OCI-LY7 (cell line): ENCODE results near the gene RAD9A. TPM values are rescaled to one million over a fixed set of nuclear protein-coding genes. Genes with fewer than 3 reads are reported as not detected.

Experiments
- BruUV-seq: library from RNA; stranded (reverse); fragments of 400-500 nt; replicated peaks from 2 replicates; lab custom pipeline; 2021; lab: Mats Ljungman, UMichigan
- CTCF ChIA-PET: fragments of 300-600 bp; sonication (Branson Sonifier 250); formaldehyde crosslinking; loops from one replicate; lab custom pipeline; 2022; ENCODE audit warnings: antibody characterized with exemption; ENCODE audit not compliant: unreplicated experiment; lab: Charles Lee
- POLR2A ChIA-PET: fragments of 300-600 bp; sonication (Branson Sonifier 250); formaldehyde crosslinking; loops from one replicate; lab custom pipeline; 2022; ENCODE audit warnings: antibody characterized with exemption; lab: Charles Lee
- DNase-seq: peaks from one replicate; pipeline ENCODE4 v3.0.0-alpha.2; 2015; ENCODE audit warnings: low spot score
- H2AFZ ChIP-seq: fragments of 200-600 bp; sonication (generic), shearing (Covaris generic); 2 replicates; pipeline ENCODE4 v1.6.1; 2014; ENCODE audit warnings: mild to moderate bottlenecking, antibody characterized with exemption, low read length, moderate library complexity
- H3K27ac ChIP-seq: fragments of 200-600 bp; sonication (generic); 2 replicates; pipeline ENCODE4 v1.5.1; 2014; ENCODE audit warnings: mixed run types, low read depth, mild to moderate bottlenecking, moderate library complexity, low read length, inconsistent platforms; ENCODE audit not compliant: poor library complexity, severe bottlenecking
- H3K36me3 ChIP-seq: fragments of 200-600 bp; sonication (generic); 2 replicates; pipeline ENCODE4 v1.6.1; 2014; ENCODE audit warnings: mild to moderate bottlenecking, antibody characterized with exemption, low read length, moderate library complexity, mixed read lengths; ENCODE audit not compliant: insufficient read depth
- H3K4me1 ChIP-seq: fragments of 200-600 bp; sonication (generic); 2 replicates; pipeline ENCODE4 v1.5.1; 2014; ENCODE audit warnings: mild to moderate bottlenecking, low read length; ENCODE audit not compliant: insufficient read depth, poor library complexity, severe bottlenecking
- H3K4me2 ChIP-seq: fragments of 200-600 bp; sonication (generic); 2 replicates; pipeline ENCODE4 v1.6.1; 2014; ENCODE audit warnings: mild to moderate bottlenecking, low read length
- H3K4me3 ChIP-seq: fragments of 200-600 bp; sonication (generic); 2 replicates; pipeline ENCODE4 v1.5.1; 2014; ENCODE audit warnings: mild to moderate bottlenecking, low read depth, low read length; ENCODE audit not compliant: poor library complexity, severe bottlenecking
- H3K79me2 ChIP-seq: fragments of 200-600 bp; sonication (generic); 2 replicates; pipeline ENCODE4 v1.6.1; 2016; ENCODE audit warnings: low read depth, mild to moderate bottlenecking, low read length, moderate library complexity, mixed read lengths; ENCODE audit not compliant: insufficient read depth
- H3K9me2 ChIP-seq: fragments of 200-600 bp; sonication (generic); 2 replicates; pipeline ENCODE4 v1.6.1; 2016; ENCODE audit warnings: mild to moderate bottlenecking, low read length, mixed read lengths; ENCODE audit not compliant: insufficient read depth
- H3K9me3 ChIP-seq: fragments of 200-600 bp; sonication (generic); 2 replicates; pipeline ENCODE4 v1.6.1; 2014; ENCODE audit warnings: mild to moderate bottlenecking, mixed run types, low read length, mixed read lengths
- H4K20me1 ChIP-seq: fragments of 200-600 bp; sonication (generic); 2 replicates; pipeline ENCODE4 v1.6.1; 2014; ENCODE audit warnings: mild to moderate bottlenecking, antibody characterized with exemption, low read length, moderate library complexity, mixed read lengths; ENCODE audit not compliant: insufficient read depth
- EZH2phosphoT487 ChIP-seq: fragments of 200-600 bp; sonication (generic); IDR thresholded peaks from 2 replicates; pipeline ENCODE4 v1.6.1; 2018; ENCODE audit warnings: low read depth, borderline replicate concordance, mild to moderate bottlenecking, mixed run types, antibody characterized with exemption, low read length, moderate library complexity, mixed read lengths
- intact Hi-C: fragments of 100-400 bp; cut with micrococcal nuclease; formaldehyde crosslinking; loops from one replicate; pipeline ENCODE4 v1.10.0; 2022; ENCODE audit not compliant: unreplicated experiment
- total RNA-seq, 2 experiments: library from RNA; depleted of rRNA in 1 of 2; stranded (reverse); fragments of >200 nt in 1 of 2; shearing (Covaris generic) in 1 of 2; gene quantifications; 2 replicates each; pipeline ENCODE4 v1.2.3, GENCODE V29; 2014 to 2022
- TF ChIP-seq, protein P1 (sequence below): fragments of 200-600 bp; sonication (generic); conservative IDR thresholded peaks from 2 replicates; pipeline ENCODE4 v1.5.1; 2014; ENCODE audit warnings: mild to moderate bottlenecking, antibody characterized with exemption, low read length, moderate library complexity, mixed read lengths

RAD9A gene
- total RNA-seq, 2 experiments from 2014 or later = 51.0 to 62.2 TPM

GRCh38 chr11:67431346-67432249, 39.8 kb downstream of the RAD9A start:
- CTCF ChIA-PET = no interaction called here
- Histone ChIP-seq H3K9me3 (no peaks in the 10 kb centered on the region), H3K36me3 (peaks cover 59% of the 10 kb centered on the region), H2AFZ (no peak overlapping the region), H3K27ac (no peak overlapping the region), H3K9me2 (no peaks in the 10 kb centered on the region), H3K4me2 (no peak overlapping the region), H3K79me2 (peaks cover 33% of the 10 kb centered on the region), H4K20me1 (peaks cover 12% of the 10 kb centered on the region), H3K4me1 (peaks cover 55% of the 10 kb centered on the region), H3K4me3 (no peak overlapping the region)
- BruUV-seq = no TSS peak
- POLR2A ChIA-PET = interaction anchor here (0.7 to 1.4 kb wide), 2 partner anchors 28 to 35 kb away, joined by 6 read pairs; partner anchors contain the start of gene TBC1D10C
- no peak for DNase-seq
- TF ChIP-seq, protein P1, sequence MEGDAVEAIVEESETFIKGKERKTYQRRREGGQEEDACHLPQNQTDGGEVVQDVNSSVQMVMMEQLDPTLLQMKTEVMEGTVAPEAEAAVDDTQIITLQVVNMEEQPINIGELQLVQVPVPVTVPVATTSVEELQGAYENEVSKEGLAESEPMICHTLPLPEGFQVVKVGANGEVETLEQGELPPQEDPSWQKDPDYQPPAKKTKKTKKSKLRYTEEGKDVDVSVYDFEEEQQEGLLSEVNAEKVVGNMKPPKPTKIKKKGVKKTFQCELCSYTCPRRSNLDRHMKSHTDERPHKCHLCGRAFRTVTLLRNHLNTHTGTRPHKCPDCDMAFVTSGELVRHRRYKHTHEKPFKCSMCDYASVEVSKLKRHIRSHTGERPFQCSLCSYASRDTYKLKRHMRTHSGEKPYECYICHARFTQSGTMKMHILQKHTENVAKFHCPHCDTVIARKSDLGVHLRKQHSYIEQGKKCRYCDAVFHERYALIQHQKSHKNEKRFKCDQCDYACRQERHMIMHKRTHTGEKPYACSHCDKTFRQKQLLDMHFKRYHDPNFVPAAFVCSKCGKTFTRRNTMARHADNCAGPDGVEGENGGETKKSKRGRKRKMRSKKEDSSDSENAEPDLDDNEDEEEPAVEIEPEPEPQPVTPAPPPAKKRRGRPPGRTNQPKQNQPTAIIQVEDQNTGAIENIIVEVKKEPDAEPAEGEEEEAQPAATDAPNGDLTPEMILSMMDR = no peak
- TF ChIP-seq EZH2phosphoT487 = no peak
- intact Hi-C loops = no loop called here

GRCh38 chr11:67432655-67433349, 41.0 kb downstream of the RAD9A start:
- DNase-seq = no peak
- POLR2A ChIA-PET = no interaction called here
- Histone ChIP-seq H3K4me1 (peaks cover 53% of the 10 kb centered on the region), H3K36me3 (peaks cover 66% of the 10 kb centered on the region), H3K27ac (peak overlapping the region; percentile 94), H3K4me2 (peak overlapping the region; percentile 97; the same call in 1 of the 2 replicates), H3K79me2 (peaks cover 41% of the 10 kb centered on the region), H3K9me3 (no peaks in the 10 kb centered on the region), H3K9me2 (no peaks in the 10 kb centered on the region), H3K4me3 (no peak overlapping the region), H2AFZ (no peak overlapping the region), H4K20me1 (peaks cover 12% of the 10 kb centered on the region)
- TF ChIP-seq EZH2phosphoT487 = no peak
- TF ChIP-seq, protein P1 = no peak
- intact Hi-C loops = no loop called here
- CTCF ChIA-PET = no interaction called here
- no TSS peak for BruUV-seq
